ENCODE data around the gene ADIRF. TPM values are rescaled to one million over a fixed set of nuclear protein-coding genes. Genes with fewer than 3 reads are reported as not detected.
"Not testable (repeated sequence)": the region's sequence is repeated elsewhere in the genome, so short reads cannot be mapped to it uniquely, and the experiment has no call there.

The ADIRF gene
- total RNA-seq, 1 donor from 2014 or later: not detected

DNA sequence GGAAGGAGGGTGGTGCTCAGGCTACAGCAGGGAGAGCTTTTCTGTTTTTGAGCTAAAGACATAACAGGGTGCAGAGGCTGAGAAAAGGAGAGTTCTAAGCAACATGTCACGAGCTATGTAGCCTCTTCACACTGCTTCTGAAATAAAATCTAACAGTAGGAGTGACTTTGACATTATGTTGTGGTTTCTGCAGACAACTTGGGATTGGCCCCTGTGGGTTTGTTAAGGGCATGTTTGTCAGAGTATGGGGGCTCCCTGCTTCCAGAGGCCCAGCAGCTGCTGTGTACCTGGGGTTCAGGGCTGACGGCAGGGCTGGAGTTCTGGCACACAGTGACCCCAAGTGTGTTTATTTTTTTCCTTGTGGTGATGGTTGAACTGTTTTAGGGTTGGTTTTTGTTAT is 35.6 kb upstream of the ADIRF start:
- Mint-ChIP-seq H3K36me3 (ENCODE audit: low read depth, unreplicated experiment) (peaks cover 46% of the 10 kb centered on the region), H3K9me3 (ENCODE audit: unreplicated experiment) (no peaks in the 10 kb centered on the region), H3K4me1 (ENCODE audit: unreplicated experiment) (peaks cover 9% of the 10 kb centered on the region), H3K27me3 (ENCODE audit: unreplicated experiment) (peaks cover 12% of the 10 kb centered on the region), H3K27ac (ENCODE audit: unreplicated experiment) (no peak overlapping the region), H3K4me3 (ENCODE audit: unreplicated experiment) (no peak overlapping the region)
- no peak for DNase-seq (ENCODE audit: low spot score)
- TF ChIP-seq, protein P1, sequence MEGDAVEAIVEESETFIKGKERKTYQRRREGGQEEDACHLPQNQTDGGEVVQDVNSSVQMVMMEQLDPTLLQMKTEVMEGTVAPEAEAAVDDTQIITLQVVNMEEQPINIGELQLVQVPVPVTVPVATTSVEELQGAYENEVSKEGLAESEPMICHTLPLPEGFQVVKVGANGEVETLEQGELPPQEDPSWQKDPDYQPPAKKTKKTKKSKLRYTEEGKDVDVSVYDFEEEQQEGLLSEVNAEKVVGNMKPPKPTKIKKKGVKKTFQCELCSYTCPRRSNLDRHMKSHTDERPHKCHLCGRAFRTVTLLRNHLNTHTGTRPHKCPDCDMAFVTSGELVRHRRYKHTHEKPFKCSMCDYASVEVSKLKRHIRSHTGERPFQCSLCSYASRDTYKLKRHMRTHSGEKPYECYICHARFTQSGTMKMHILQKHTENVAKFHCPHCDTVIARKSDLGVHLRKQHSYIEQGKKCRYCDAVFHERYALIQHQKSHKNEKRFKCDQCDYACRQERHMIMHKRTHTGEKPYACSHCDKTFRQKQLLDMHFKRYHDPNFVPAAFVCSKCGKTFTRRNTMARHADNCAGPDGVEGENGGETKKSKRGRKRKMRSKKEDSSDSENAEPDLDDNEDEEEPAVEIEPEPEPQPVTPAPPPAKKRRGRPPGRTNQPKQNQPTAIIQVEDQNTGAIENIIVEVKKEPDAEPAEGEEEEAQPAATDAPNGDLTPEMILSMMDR (IDR thresholded peaks at IDR 0.05; ENCODE audit: unreplicated experiment): no peak

DNA sequence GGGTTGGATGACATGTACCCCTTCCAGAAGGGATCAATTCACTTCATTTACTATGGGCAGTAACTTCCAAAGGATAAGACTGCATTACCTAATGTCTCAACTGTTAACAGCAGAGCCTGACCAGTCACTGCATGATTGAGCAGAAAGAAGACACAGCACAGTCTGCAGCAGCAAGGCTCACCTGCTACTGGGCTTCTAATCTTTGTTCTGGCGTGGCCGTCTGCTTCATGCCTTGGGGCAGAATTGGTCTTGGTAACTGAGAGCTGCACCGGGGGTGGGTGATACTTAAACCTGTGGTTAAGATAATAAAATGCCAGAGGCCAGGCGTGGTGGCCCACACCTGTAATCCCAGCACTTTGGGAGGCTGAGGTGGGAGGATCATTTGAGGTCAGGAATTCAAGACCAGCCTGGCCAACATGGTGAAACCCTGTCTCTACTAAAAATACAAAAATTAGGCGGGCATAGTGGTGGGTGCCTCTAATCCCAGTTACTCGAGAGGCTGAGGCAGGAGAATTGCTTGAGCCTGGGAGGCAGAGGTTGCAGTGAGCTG is 34.0 kb upstream of the ADIRF start:
- H3K9me3 Mint-ChIP-seq (ENCODE audit: unreplicated experiment); DNase-seq (ENCODE audit: low spot score); H3K4me1 Mint-ChIP-seq (ENCODE audit: unreplicated experiment); H3K4me3 Mint-ChIP-seq (ENCODE audit: unreplicated experiment); H3K27ac Mint-ChIP-seq (ENCODE audit: unreplicated experiment): not testable (repeated sequence)
- Mint-ChIP-seq H3K36me3 (ENCODE audit: low read depth, unreplicated experiment) (peaks cover 46% of the 10 kb centered on the region), H3K27me3 (ENCODE audit: unreplicated experiment) (peaks cover 12% of the 10 kb centered on the region)

DNA sequence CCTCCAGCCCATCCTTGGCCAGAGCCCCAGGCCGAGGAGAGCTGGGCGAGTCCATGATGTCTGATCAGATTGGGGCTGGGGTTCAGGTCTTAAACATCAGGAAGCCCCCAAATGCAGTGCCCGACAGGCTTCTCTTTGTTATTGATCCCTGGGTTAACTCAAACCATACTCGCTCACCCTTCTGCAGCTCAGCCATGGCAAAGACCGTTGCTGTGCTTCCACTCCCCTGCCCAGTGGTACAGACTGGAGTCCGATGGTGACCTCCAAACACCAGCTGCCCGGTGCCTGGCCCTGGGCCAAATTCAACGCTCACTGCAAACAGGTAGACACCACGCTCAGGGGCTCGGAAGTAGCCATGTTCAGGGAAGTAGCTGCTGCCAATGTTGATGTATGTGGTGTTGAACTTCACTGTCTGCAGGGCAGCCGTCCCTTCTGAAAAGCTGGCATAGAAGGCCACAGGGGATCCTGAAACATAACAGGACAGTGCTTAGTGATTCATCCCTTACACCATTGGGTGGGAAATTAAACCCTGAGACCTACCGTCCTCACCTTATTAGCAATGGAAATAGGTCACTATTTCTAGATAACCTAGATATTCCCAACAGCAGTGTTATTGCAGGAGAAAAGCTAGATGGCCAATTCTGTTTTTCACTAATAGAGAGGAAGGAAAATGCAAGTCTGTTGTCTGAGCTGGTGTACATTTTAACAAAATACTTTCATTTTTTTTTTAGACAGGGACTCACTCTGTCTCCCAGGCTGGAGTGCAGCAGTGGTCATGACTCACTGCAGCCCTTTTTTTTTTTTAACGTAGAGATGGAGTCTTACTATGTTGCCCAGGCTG is 31.4 kb upstream of the ADIRF start:
- peaks cover 57% of the 10 kb centered on the region for H3K36me3 Mint-ChIP-seq (ENCODE audit: low read depth, unreplicated experiment)
- no peak overlapping the region for H3K27ac Mint-ChIP-seq (ENCODE audit: unreplicated experiment)
- peak overlapping the region; percentile 57 for H3K4me3 Mint-ChIP-seq (ENCODE audit: unreplicated experiment)
- H3K27me3 Mint-ChIP-seq (ENCODE audit: unreplicated experiment): peaks cover 14% of the 10 kb centered on the region
- TF ChIP-seq, protein P1 (IDR thresholded peaks at IDR 0.05; ENCODE audit: unreplicated experiment): no peak
- no peak for DNase-seq (ENCODE audit: low spot score)
- peaks cover 12% of the 10 kb centered on the region for H3K4me1 Mint-ChIP-seq (ENCODE audit: unreplicated experiment)
- H3K9me3 Mint-ChIP-seq (ENCODE audit: unreplicated experiment): no peaks in the 10 kb centered on the region

DNA sequence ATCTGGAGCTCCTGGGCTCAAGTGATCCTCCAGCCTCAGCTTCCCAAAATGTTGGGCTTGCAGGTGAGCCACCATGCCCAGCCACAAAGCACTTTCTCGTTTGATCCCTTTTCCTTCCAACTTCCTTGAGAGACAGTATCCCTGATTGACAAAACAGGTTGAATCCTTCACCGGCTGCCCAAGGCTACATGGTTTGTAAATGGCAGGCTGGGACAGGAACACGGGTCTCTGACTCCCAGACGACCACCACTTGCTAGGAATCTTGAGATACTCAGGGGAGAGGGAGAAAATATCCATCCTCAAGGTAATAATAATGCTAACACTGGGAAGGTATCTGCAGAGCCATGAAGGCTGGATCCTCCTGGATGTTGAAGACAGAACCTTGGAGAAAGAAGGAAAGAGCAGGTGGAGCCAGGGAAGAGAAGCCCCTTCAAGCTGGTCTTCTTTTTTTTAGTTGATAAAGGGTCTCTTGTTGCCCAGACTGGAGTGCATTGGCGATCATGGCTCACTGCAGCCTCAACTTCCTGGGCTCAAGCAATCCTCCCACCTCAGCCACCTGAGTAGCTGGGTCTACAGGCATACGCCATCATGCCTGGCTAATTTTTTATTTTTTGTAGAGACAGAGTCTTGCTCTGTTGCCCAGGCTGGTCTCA is 30.7 kb upstream of the ADIRF start:
- Mint-ChIP-seq H3K4me3 (ENCODE audit: unreplicated experiment) (peak overlapping the region; percentile 57), H3K27me3 (ENCODE audit: unreplicated experiment) (peaks cover 14% of the 10 kb centered on the region), H3K4me1 (ENCODE audit: unreplicated experiment) (peaks cover 12% of the 10 kb centered on the region), H3K36me3 (ENCODE audit: low read depth, unreplicated experiment) (peaks cover 52% of the 10 kb centered on the region), H3K9me3 (ENCODE audit: unreplicated experiment) (no peaks in the 10 kb centered on the region), H3K27ac (ENCODE audit: unreplicated experiment) (no peak overlapping the region)
- TF ChIP-seq, protein P1 (IDR thresholded peaks at IDR 0.05; ENCODE audit: unreplicated experiment): no peak
- DNase-seq (ENCODE audit: low spot score): no peak

DNA sequence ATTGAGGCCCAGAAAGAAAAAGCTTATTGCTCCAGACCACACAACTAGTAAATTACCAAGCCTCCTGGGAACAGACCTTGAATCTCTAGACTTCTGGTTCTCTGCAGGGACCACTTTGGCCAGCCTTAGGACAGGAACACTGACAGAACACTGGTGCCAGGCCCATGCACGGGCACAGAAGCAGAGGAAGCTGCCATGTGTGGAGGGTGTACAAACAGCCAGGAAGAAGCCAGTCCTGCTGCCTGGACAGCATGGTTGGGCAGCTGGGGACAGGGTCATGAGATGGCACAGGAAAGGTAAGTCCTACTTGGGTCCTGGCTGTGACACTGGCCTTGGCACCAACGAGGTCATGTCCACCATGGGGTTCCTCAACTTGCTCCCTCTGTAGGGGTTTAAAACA is 30.0 kb upstream of the ADIRF start:
- DNase-seq (ENCODE audit: low spot score): no peak
- TF ChIP-seq, protein P1 (IDR thresholded peaks at IDR 0.05; ENCODE audit: unreplicated experiment): no peak
- Mint-ChIP-seq H3K27ac (ENCODE audit: unreplicated experiment) (no peak overlapping the region), H3K27me3 (ENCODE audit: unreplicated experiment) (peaks cover 14% of the 10 kb centered on the region), H3K9me3 (ENCODE audit: unreplicated experiment) (no peaks in the 10 kb centered on the region), H3K4me1 (ENCODE audit: unreplicated experiment) (peaks cover 14% of the 10 kb centered on the region), H3K36me3 (ENCODE audit: low read depth, unreplicated experiment) (peaks cover 47% of the 10 kb centered on the region), H3K4me3 (ENCODE audit: unreplicated experiment) (no peak overlapping the region)

DNA sequence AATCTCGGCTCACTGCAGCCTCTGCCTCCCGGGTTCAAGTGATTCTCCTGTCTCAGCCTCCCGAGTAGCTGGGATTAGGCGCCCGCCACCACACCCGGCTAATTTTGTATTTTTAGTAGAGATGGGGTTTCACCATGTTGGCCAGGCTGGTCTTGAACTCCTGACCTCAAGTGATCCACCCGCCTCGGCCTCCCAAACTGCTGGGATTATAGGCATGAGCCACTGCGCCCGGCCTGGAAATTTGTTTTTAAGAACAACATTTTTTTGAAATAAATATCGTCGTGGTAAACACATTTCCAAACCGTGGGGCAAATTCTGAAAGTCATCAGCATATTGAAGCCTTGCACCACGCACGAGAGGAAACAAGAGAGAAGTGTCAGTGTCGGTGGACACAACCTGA is 28.2 kb upstream of the ADIRF start:
- peaks cover 52% of the 10 kb centered on the region for H3K36me3 Mint-ChIP-seq (ENCODE audit: low read depth, unreplicated experiment)

More for the DNA sequence above, 28.2 kb upstream of the ADIRF start:
- Mint-ChIP-seq H3K27me3 (ENCODE audit: unreplicated experiment) (peaks cover 21% of the 10 kb centered on the region), H3K4me3 (ENCODE audit: unreplicated experiment) (peak overlapping the region; percentile 84), H3K4me1 (ENCODE audit: unreplicated experiment) (peaks cover 26% of the 10 kb centered on the region)
- H3K27ac Mint-ChIP-seq (ENCODE audit: unreplicated experiment); H3K9me3 Mint-ChIP-seq (ENCODE audit: unreplicated experiment); DNase-seq (ENCODE audit: low spot score): not testable (repeated sequence)
